ENCODE results near the gene LEPR. TPM values are rescaled to one million over a fixed set of nuclear protein-coding genes. Genes with fewer than 3 reads are reported as not detected.

The LEPR gene
- total RNA-seq, 4 donors from 2014 or later: 1.2 to 20.4 (median 6.3) TPM

DNA sequence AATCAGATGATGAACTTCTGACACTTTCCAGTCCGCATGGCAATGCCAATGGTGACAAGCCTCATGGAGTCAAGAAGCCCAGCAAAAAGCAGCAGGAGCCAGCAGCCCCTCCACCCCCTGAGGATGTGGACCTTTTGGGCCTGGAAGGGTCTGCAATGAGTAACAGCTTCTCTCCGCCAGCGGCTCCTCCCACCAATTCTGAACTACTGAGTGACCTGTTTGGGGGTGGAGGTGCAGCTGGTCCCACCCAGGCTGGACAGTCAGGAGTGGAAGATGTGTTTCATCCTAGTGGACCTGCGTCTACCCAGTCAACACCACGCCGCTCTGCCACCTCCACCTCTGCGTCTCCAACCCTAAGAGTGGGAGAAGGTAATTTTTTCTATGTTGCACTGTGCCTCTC lies 28.0 kb upstream of the LEPR start:
- 95 to 98% methylated on average over 6 to 7 of the region's 7 CpGs for WGBS, 2 donors
- Histone ChIP-seq H3K4me3 (no peak overlapping the region), H3K9me3 (no peaks in the 10 kb centered on the region), H3K4me1 (no peaks in the 10 kb centered on the region), H3K27ac (no peak overlapping the region), H3K27me3 (no peaks in the 10 kb centered on the region), H3K36me3 (no peaks in the 10 kb centered on the region)
- TF ChIP-seq POLR2A (IDR thresholded peaks at IDR 0.05) (no peak), CTCF (IDR thresholded peaks at IDR 0.05) (no peak)
- no peak for DNase-seq
- intact Hi-C loops (cut with DNase I): no loop called here

DNA sequence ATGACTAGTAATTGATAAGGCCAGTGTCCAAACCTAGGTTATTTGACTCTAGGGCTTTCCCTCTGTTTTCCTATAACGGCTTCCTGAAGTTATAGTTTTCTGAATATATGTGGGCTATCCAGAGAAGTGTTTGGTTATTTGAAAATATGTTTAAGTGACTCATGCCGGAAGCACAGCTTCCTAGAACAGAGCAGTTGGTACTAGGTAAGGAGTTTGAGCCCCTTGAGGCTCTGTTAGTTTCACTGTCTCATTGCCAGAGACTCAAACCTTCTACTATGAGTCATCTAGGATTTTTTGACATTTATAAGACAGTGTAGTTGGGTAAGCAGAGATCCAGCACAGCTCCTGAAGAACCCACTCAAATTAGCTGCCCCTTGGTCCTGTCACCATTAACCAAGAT lies 27.1 kb upstream of the LEPR start:
- Histone ChIP-seq H3K4me1 (no peaks in the 10 kb centered on the region), H3K27ac (no peak overlapping the region), H3K4me3 (no peak overlapping the region), H3K9me3 (no peaks in the 10 kb centered on the region), H3K36me3 (no peaks in the 10 kb centered on the region), H3K27me3 (no peaks in the 10 kb centered on the region)
- intact Hi-C loops (cut with DNase I): no loop called here
- TF ChIP-seq CTCF (IDR thresholded peaks at IDR 0.05) (no peak), POLR2A (IDR thresholded peaks at IDR 0.05) (no peak)
- 38 to 50% methylated on average over 2 of the region's 2 CpGs for WGBS, 2 donors
- DNase-seq: no peak

- no peak for TF ChIP-seq POLR2A (IDR thresholded peaks at IDR 0.05)
- TF ChIP-seq CTCF (IDR thresholded peaks at IDR 0.05): no peak
- DNase-seq: no peak
- Histone ChIP-seq H3K27ac (no peak overlapping the region), H3K9me3 (no peaks in the 10 kb centered on the region), H3K36me3 (no peaks in the 10 kb centered on the region), H3K4me1 (no peaks in the 10 kb centered on the region), H3K27me3 (no peaks in the 10 kb centered on the region), H3K4me3 (no peak overlapping the region)
- intact Hi-C loops (cut with DNase I): no loop called here
- whole genome bisulfite sequencing, 2 donors: 56 to 86% methylated on average over 1 of the region's 1 CpG
These were observed 26.5 kb upstream of the LEPR start for GRCh38 chr1:65393928-65394327.

GRCh38 chr1:65395887-65396612 lies 24.4 kb upstream of the LEPR start:
- 31 to 40% methylated on average over 3 of the region's 3 CpGs for WGBS, 2 donors
- no peak for DNase-seq
- TF ChIP-seq CTCF (IDR thresholded peaks at IDR 0.05) (no peak), POLR2A (IDR thresholded peaks at IDR 0.05) (no peak)

GRCh38 chr1:65398083-65398482 lies 22.4 kb upstream of the LEPR start:
- H3K27me3 ChIP-seq: no peaks in the 10 kb centered on the region
- H3K36me3 ChIP-seq: no peaks in the 10 kb centered on the region
- TF ChIP-seq CTCF (IDR thresholded peaks at IDR 0.05): no peak
- H3K9me3 ChIP-seq: no peaks in the 10 kb centered on the region
- H3K27ac ChIP-seq: no peak overlapping the region
- DNase-seq: no peak
- H3K4me1 ChIP-seq: no peaks in the 10 kb centered on the region
- intact Hi-C loops (cut with DNase I): no loop called here
- WGBS, 2 donors: 95 to 100% methylated on average over 1 of the region's 1 CpG
- no peak overlapping the region for H3K4me3 ChIP-seq

More at GRCh38 chr1:65395887-65396612, 24.4 kb upstream of the LEPR start:
- Histone ChIP-seq H3K27ac (no peak overlapping the region), H3K36me3 (no peaks in the 10 kb centered on the region), H3K9me3 (no peaks in the 10 kb centered on the region), H3K4me3 (no peak overlapping the region), H3K4me1 (no peaks in the 10 kb centered on the region), H3K27me3 (no peaks in the 10 kb centered on the region)
- intact Hi-C loops (cut with DNase I): no loop called here

Data from esophagus squamous epithelium (tissue), 5 donors.